GM12878 (cell line): ENCODE results near the gene SLC2A5. TPM values are rescaled to one million over a fixed set of nuclear protein-coding genes. Genes with fewer than 3 reads are reported as not detected.
A peak's percentile ranks its signal among the peaks of the same experiment; 100 is the strongest.

ENCODE experiments used
- BACH1 ChIP-seq: fragments of 450-650 bp; IDR thresholded peaks from 2 replicates; pipeline ENCODE4 v1.6.1; 2017; ENCODE audit warnings: mild to moderate bottlenecking, borderline replicate concordance
- CBX3 ChIP-seq: fragments of 200-600 bp; sonication (generic); IDR thresholded peaks from 2 replicates; pipeline ENCODE4 v1.6.1; 2016; ENCODE audit warnings: low read depth, borderline replicate concordance
- CBX5 ChIP-seq: sonication (generic); IDR thresholded peaks from 2 replicates; pipeline ENCODE4 v1.6.1; 2016; ENCODE audit warnings: low read depth, moderate library complexity, mild to moderate bottlenecking, inconsistent platforms
- CHD1 ChIP-seq: IDR thresholded peaks from 2 replicates; pipeline ENCODE4 v1.6.1; 2012; ENCODE audit warnings: low read depth, low read length, improper control_type of control experiment
- CREB1 ChIP-seq: IDR thresholded peaks from 2 replicates; pipeline ENCODE4 v1.6.1; 2012; ENCODE audit warnings: low read depth, mild to moderate bottlenecking, inconsistent platforms
- DPF2 ChIP-seq: fragments of 450-650 bp; IDR thresholded peaks from 2 replicates; pipeline ENCODE4 v1.6.1; 2017; ENCODE audit warnings: mild to moderate bottlenecking
- FOS ChIP-seq: IDR thresholded peaks from 3 replicates; pipeline ENCODE4 v1.6.1; 2011; ENCODE audit warnings: borderline replicate concordance; ENCODE audit not compliant: insufficient read length; ENCODE audit errors: extremely low read depth
- GABPA ChIP-seq: IDR thresholded peaks from 2 replicates; pipeline ENCODE4 v1.6.1; 2014; ENCODE audit warnings: antibody characterized with exemption, low read depth, mild to moderate bottlenecking, inconsistent platforms
- PML ChIP-seq: IDR thresholded peaks from 2 replicates; pipeline ENCODE4 v1.6.1; 2012; ENCODE audit warnings: low read length, inconsistent platforms
- POLR2A ChIP-seq: IDR thresholded peaks from 2 replicates; pipeline ENCODE4 v1.6.1; 2011; ENCODE audit warnings: low read depth, mild to moderate bottlenecking, low read length
- RAD51 ChIP-seq: fragments of 450-650 bp; IDR thresholded peaks from 2 replicates; pipeline ENCODE4 v1.6.1; 2016; ENCODE audit warnings: moderate library complexity, mild to moderate bottlenecking, inconsistent platforms
- RBBP5 ChIP-seq: fragments of 200-600 bp; sonication (generic); conservative IDR thresholded peaks from 2 replicates; pipeline ENCODE4 v1.6.1; 2016
- SP1 ChIP-seq: IDR thresholded peaks from one replicate; pipeline ENCODE4 v1.6.1; 2011; ENCODE audit warnings: low read depth, low read length
- STAT3 ChIP-seq: IDR thresholded peaks from 2 replicates; pipeline ENCODE4 v1.6.1; 2011; ENCODE audit warnings: low read depth, low read length, improper control_type of control experiment
- SUPT20H ChIP-seq: IDR thresholded peaks from 2 replicates; pipeline ENCODE4 v1.6.1; 2011; ENCODE audit warnings: low read depth, mild to moderate bottlenecking, low read length, moderate library complexity, borderline replicate concordance; ENCODE audit not compliant: control insufficient read depth
- TAF1 ChIP-seq: IDR thresholded peaks from 2 replicates; pipeline ENCODE4 v1.6.1; 2011; ENCODE audit warnings: mild to moderate bottlenecking, low read depth, low read length, borderline replicate concordance
- TCF7 ChIP-seq: IDR thresholded peaks from 2 replicates; pipeline ENCODE4 v1.6.1; 2014; ENCODE audit warnings: antibody characterized with exemption, borderline replicate concordance
- ZNF622 ChIP-seq: fragments of 450-650 bp; IDR thresholded peaks from 2 replicates; pipeline ENCODE4 v1.6.1; 2017; ENCODE audit warnings: mild to moderate bottlenecking, inconsistent platforms
- polyA plus RNA-seq, 11 experiments: library from polyadenylated mRNA; depleted of rRNA in 4 of 11; unstranded in 6 of 11; stranded (reverse) in 5 of 11; fragments of >200 nt; fragmentation: Nextera tagmentation in 4 of 11; fragmentation: Illumina TruSeq in 1 of 11; extraction: Ambion mirVana in 4 of 11; extraction: Trizol in 1 of 11; gene quantifications; 1 replicate in 1 of 11; 2 replicates in 10 of 11; pipeline versions ENCODE4 v1.2.1 to v1.2.3, GENCODE V29; 2011 to 2016; ENCODE audit warnings: inconsistent platforms in 2 of 11, missing spikeins in 2 of 11, low read depth in 1 of 11
- total RNA-seq, 4 experiments: library from RNA; depleted of rRNA in 3 of 4; stranded (reverse); fragments of >200 nt in 3 of 4; fragmentation: Illumina TruSeq in 1 of 4; extraction: Trizol in 1 of 4; gene quantifications; 2 replicates each; pipeline versions ENCODE4 v1.2.1 to v1.2.3, GENCODE V29; 2013 to 2021
- TF ChIP-seq, protein P1 (sequence below): IDR thresholded peaks from 2 replicates; pipeline ENCODE4 v1.6.1; 2012; ENCODE audit warnings: improper control_type of control experiment, low read depth, low read length; ENCODE audit not compliant: insufficient replicate concordance
- TF ChIP-seq, protein P2 (sequence below): fragments of 450-650 bp; IDR thresholded peaks from 2 replicates; pipeline ENCODE4 v1.6.1; 2017; ENCODE audit warnings: mild to moderate bottlenecking, moderate library complexity
- TF ChIP-seq, protein P3 (sequence below): fragments of 450-650 bp; IDR thresholded peaks from 2 replicates; pipeline ENCODE4 v1.6.1; 2016; ENCODE audit warnings: mild to moderate bottlenecking

Gene SLC2A5
- total and polyA plus RNA-seq, 10 of the 15 experiments (the other 5 are each of a cell fraction or from before 2014, with no cell fraction given): 4.5 to 76.6 (median 23.9) TPM

DNA sequence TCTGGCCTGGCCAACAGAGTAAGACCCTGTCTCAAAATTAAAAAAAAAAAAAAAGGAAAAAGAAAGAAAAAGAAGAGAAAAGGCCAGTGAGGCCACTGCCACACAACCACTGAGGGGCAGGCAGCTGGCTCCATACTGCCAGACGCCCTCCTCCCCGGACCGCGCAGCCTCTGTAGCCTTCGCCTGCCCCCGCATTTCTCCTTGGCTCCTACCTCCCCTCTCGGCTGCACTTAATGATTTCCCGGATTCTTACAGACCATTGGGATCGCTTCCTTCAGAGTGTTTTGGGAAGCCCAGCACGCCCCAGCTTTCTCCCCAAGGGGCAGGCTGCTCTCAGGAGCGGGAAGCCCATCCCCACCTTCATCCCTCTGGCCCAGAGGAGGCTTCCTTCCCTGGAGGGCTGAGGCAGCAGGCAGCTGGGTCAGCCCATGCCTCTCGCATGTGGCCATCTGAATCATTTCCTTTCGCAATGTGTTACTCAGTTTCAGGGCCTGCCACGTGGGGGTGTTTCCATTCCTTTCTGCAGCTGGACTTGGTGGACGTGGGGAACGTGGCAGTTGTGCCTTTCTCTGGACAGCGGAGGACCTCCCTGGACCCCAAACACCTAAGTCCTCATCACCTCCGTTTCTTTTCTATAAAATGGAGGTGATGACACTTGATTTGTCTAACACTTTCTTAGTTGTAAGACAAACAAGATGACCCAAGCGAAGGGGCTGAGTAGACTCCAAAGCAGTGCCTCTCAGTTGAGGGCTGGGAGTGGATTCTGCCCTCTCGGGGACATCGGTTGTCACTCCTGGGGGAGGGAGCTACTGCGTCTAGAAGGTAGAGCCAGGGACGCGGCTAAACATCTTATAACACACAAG is 2.3 kb downstream of the SLC2A5 start (continued):
- TF ChIP-seq RAD51: peak; percentile 62
- TF ChIP-seq PML: no peak
- no peak for TF ChIP-seq CBX5
- TF ChIP-seq POLR2A: peak; percentile 48
- TF ChIP-seq SP1: no peak
- TF ChIP-seq RBBP5: no peak
- no peak for TF ChIP-seq GABPA
- TF ChIP-seq FOS: no peak
- TF ChIP-seq BACH1: no peak
- TF ChIP-seq STAT3: no peak
- TF ChIP-seq, protein P1, sequence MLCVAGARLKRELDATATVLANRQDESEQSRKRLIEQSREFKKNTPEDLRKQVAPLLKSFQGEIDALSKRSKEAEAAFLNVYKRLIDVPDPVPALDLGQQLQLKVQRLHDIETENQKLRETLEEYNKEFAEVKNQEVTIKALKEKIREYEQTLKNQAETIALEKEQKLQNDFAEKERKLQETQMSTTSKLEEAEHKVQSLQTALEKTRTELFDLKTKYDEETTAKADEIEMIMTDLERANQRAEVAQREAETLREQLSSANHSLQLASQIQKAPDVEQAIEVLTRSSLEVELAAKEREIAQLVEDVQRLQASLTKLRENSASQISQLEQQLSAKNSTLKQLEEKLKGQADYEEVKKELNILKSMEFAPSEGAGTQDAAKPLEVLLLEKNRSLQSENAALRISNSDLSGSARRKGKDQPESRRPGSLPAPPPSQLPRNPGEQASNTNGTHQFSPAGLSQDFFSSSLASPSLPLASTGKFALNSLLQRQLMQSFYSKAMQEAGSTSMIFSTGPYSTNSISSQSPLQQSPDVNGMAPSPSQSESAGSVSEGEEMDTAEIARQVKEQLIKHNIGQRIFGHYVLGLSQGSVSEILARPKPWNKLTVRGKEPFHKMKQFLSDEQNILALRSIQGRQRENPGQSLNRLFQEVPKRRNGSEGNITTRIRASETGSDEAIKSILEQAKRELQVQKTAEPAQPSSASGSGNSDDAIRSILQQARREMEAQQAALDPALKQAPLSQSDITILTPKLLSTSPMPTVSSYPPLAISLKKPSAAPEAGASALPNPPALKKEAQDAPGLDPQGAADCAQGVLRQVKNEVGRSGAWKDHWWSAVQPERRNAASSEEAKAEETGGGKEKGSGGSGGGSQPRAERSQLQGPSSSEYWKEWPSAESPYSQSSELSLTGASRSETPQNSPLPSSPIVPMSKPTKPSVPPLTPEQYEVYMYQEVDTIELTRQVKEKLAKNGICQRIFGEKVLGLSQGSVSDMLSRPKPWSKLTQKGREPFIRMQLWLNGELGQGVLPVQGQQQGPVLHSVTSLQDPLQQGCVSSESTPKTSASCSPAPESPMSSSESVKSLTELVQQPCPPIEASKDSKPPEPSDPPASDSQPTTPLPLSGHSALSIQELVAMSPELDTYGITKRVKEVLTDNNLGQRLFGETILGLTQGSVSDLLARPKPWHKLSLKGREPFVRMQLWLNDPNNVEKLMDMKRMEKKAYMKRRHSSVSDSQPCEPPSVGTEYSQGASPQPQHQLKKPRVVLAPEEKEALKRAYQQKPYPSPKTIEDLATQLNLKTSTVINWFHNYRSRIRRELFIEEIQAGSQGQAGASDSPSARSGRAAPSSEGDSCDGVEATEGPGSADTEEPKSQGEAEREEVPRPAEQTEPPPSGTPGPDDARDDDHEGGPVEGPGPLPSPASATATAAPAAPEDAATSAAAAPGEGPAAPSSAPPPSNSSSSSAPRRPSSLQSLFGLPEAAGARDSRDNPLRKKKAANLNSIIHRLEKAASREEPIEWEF: no peak
- no peak for TF ChIP-seq CHD1
- no peak for TF ChIP-seq TCF7
- TF ChIP-seq CREB1: 0 out of 2 replicates have a peak, but pooled peaks have one; percentile 31
- TF ChIP-seq, protein P2, sequence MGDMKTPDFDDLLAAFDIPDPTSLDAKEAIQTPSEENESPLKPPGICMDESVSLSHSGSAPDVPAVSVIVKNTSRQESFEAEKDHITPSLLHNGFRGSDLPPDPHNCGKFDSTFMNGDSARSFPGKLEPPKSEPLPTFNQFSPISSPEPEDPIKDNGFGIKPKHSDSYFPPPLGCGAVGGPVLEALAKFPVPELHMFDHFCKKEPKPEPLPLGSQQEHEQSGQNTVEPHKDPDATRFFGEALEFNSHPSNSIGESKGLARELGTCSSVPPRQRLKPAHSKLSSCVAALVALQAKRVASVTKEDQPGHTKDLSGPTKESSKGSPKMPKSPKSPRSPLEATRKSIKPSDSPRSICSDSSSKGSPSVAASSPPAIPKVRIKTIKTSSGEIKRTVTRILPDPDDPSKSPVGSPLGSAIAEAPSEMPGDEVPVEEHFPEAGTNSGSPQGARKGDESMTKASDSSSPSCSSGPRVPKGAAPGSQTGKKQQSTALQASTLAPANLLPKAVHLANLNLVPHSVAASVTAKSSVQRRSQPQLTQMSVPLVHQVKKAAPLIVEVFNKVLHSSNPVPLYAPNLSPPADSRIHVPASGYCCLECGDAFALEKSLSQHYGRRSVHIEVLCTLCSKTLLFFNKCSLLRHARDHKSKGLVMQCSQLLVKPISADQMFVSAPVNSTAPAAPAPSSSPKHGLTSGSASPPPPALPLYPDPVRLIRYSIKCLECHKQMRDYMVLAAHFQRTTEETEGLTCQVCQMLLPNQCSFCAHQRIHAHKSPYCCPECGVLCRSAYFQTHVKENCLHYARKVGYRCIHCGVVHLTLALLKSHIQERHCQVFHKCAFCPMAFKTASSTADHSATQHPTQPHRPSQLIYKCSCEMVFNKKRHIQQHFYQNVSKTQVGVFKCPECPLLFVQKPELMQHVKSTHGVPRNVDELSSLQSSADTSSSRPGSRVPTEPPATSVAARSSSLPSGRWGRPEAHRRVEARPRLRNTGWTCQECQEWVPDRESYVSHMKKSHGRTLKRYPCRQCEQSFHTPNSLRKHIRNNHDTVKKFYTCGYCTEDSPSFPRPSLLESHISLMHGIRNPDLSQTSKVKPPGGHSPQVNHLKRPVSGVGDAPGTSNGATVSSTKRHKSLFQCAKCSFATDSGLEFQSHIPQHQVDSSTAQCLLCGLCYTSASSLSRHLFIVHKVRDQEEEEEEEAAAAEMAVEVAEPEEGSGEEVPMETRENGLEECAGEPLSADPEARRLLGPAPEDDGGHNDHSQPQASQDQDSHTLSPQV: no peak
- TF ChIP-seq CBX3: no peak
- TF ChIP-seq, protein P3, sequence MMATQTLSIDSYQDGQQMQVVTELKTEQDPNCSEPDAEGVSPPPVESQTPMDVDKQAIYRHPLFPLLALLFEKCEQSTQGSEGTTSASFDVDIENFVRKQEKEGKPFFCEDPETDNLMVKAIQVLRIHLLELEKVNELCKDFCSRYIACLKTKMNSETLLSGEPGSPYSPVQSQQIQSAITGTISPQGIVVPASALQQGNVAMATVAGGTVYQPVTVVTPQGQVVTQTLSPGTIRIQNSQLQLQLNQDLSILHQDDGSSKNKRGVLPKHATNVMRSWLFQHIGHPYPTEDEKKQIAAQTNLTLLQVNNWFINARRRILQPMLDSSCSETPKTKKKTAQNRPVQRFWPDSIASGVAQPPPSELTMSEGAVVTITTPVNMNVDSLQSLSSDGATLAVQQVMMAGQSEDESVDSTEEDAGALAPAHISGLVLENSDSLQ: no peak
- no peak for TF ChIP-seq TAF1
- no peak for TF ChIP-seq SUPT20H
- TF ChIP-seq DPF2: no peak; the same call in 1 of the 2 replicates
- no peak for TF ChIP-seq ZNF622
